HG03095 (cell line): ENCODE measurements around the gene IER5L.
"Not testable (repeated sequence)": the region's sequence is repeated elsewhere in the genome, so short reads cannot be mapped to it uniquely, and the experiment has no call there.

Experiments
- ATAC-seq: cut with Tn5 transposase; IDR thresholded peaks from one replicate; pipeline ENCODE4 v1.9.1; 2021; ENCODE audit warnings: moderate library complexity; ENCODE audit not compliant: unreplicated experiment

The IER5L gene

DNA sequence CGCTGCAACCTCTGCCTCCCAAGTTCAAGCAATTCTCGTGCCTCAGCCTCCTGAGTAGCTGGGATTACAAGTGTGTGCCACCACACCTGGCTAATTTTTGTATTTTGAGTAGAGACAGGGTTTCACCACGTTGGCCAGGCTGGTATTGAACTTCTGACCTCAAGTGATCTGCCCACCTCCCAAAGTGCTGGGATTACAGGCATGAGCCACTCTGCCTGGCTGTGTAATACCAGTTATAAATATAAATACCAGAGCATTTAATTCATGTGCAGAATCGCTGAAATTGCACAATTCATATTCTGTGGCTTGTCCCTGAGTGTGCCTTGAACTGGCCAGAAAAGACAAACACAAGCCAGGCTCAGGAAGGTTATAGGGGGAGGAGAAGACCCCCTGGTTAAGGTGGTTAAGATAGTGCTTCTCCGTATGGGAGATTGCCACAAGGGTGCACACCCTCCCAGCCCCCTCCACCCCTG lies 14.8 kb downstream of the IER5L start:
- ATAC-seq, result not testable (repeated sequence)

DNA sequence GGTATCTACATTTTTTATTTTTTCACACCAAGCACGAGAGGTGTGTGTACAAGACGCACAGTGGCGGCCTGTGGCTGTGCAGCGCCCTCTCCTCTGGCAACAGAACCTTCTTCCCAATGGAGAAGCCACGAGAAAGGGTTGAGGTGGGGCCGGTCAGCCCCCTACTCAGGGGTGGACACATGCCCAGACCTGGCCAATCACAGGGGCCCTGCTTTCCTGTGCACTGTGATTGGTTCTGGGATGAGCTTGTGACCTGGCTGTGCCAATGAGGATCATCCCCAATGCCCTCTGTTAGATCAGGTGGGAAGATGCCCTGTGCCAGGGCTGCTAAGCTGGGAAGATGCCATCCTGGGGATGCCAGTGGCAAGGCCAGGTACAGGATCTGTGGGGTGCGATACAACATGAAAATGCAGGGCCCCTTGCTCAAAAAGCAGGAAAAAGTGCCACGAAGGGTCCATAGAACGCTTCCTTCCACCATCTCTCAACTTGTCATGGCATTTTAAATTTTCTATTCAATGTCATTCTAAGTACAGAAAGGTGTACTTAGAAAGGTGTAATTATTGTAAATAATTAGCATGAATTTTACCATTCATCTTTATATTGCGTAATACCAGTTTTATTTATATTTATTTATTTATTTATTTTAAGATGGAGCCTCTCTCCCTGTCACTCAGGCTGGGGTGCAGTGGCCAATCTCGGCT lies 15.4 kb downstream of the IER5L start:
- ATAC-seq, result no peak

DNA sequence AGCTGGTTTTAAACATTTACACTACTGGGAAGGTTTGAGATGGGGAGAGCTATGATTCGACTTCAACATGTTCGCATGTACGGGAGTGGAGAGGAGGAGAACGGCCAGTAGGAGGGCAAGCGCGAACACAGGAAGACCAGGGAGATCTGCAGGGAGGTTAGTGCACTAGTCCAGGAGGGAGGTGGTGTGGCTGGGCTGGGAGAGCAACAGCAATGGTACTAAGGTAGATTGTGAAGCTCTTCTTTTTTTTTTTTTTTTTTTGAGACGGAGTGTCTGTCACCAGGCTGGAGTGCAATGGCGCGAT lies 16.6 kb downstream of the IER5L start:
- no peak for ATAC-seq

DNA sequence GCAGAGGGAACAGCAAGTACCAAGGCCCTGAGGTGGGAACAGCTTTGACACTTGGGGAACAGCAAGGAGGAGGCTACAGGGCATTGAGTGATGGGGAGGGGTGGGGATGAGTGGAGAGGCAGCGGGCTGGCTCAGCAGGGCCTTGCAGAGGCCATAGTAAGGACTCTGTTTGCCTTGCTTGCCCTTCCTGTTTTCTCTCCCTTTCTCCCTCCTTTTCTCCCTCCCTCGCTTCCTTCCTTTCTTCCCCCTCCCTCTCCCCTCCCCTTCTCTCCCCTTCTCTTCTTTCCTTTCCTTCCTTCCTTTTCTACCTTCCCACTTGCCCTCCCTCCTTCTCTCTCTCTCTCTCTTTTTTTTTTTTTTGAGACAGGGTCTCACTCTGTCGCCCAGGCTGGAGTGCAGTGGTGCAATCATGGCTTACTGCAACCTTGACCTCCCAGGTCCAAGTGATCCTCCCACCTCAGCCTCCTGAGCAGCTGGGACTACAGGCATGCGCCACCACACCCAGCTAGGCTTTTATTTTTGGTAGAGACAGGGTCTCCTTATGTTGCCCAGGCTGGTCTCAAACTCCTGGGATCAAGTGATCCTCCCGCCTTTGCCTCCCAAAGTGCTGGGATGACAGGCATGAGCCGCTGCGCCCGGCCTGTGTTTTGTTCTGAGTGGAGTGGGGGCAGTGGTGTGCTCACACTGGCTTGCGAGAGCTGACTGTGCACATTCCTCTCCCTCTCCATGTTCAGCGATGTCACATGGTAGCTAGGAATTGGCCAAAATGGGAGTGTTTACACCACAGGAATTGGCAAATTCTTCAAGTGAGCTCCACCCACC lies 17.1 kb downstream of the IER5L start:
- no peak for ATAC-seq

DNA sequence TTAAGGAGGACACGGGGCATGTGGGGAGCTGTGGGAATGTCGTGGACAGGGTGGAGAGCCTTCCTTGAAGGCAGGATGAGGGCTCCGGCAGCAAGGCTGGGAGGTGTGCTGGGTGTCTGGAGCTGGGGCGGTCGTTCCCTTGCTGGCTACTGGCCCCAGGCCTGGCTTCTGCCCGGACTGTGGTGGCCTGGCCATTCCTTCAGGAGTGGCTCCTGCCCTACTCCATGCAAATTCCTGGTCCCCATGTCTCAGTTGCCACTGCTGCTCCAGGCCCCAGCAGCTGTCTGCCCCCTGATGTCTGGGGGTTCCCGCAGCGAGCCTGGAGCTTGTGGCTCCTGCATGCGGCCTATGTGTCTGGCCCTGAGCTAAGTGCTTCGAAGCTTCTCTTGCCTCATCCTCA lies 21.9 kb downstream of the IER5L start:
- no peak for ATAC-seq

DNA sequence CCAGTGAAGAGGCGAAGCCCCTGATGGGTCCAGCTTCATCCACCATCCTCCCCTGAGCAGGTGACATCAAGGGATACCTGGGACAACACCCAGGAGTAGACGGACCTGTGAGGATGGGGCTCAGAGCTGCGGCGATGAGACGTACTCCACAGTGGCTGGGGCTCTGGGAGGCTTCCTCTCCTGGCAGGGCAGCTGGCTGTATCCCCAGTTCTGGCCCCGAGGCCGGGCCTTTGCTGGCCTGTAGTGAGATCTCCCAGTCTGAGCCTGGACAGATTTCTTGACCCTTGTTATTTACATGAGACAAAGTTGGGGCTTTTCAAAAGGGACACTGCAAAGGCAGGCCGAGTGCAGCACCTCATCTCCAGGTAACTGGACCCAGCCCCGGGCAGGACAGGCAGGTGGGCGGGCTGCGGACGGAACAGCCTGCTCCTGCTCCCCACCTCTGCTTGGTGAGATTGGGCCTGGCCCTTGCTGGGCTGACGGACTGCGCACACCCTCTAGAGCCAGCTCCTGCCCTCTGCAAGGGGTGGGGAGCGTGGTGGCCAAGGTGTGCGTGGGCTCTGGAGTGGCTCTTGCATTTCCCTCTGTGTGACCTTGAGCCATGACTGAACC lies 23.1 kb downstream of the IER5L start:
- ATAC-seq, result no peak

DNA sequence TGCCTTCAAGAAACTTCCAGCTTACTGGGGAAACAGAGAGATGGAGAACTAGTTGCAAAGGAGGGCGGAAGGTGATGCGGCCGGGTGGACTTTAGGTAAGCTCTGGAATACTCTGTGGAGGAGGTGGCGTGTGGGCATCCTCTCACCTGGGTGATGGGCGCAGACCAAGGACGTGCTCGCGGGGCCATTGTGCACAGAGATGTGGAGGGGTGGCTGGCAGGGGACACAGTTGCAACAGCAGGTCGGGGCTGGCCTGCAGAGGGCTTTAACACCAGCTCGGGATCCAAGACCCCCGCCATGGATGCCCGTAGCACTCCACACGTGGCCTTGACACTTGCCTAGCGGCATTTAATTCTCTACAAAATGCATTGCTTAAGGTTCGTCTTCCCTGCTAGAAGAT lies 26.6 kb downstream of the IER5L start:
- ATAC-seq, result no peak

DNA sequence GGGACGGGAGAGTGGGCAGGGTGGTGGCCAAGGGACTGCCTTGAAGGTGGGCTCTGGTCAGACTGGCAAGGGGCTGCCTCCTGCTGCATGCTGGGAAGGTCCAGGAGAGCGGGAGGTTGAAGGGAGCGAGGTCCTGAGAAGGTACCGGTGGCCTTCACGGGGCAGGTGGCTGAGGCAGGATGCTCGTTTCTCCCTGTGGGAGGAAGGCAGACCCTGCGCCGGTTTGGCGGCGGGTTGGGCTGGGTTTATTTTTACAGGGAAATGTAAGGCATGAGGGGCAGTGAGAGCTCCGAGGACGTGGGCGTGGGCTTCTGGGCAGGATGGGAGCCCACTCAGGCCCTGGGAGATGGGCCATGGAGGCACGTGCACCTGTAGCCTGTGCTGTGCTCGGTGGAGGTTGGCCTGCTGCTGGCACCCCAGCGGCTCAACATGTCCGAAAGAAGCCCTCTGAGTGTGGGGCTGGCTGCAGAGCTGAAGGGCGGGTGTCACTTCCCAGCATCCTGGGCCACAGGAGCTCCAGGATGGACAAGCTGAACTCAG lies 27.3 kb downstream of the IER5L start:
- no peak for ATAC-seq

DNA sequence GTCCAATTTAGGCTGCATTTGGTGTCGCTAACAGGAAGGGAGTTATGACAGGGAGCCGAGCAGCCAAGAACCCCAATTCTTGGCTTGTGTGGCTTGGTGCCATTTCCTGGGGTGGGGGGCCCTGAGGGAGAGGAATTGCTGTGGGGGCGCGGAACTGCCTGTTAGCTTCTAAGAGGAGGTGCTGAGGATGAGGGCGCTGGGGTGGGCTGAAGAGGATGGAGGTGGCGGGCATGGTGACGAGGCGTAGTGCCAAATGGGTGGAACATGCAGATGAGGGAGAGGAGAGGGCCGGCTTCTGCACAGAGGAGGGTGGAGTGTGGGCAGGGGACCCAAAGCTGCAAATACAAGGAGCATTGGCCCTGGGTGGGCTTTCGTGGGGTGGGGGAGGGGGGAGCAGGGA lies 27.9 kb downstream of the IER5L start:
- ATAC-seq, result no peak

DNA sequence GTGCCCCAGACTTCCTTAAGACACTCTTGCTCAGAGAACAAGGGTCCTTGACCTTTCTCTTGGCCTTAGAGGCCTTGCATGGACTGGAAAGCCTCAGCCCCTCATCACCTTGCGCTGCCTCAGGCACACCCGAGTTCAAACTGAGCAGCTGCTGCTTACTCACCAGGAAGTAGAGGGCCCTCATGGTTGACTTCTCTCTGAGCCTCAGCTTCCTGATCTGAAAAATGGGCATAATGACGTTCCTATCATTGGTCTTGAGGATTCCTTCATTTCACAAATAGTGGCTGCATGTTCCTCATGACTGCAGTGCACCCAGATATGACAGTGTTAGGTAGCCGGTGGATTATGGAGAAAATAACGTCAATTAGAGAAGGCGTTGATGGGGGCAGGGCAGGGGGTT lies 28.6 kb downstream of the IER5L start:
- ATAC-seq, result no peak

DNA sequence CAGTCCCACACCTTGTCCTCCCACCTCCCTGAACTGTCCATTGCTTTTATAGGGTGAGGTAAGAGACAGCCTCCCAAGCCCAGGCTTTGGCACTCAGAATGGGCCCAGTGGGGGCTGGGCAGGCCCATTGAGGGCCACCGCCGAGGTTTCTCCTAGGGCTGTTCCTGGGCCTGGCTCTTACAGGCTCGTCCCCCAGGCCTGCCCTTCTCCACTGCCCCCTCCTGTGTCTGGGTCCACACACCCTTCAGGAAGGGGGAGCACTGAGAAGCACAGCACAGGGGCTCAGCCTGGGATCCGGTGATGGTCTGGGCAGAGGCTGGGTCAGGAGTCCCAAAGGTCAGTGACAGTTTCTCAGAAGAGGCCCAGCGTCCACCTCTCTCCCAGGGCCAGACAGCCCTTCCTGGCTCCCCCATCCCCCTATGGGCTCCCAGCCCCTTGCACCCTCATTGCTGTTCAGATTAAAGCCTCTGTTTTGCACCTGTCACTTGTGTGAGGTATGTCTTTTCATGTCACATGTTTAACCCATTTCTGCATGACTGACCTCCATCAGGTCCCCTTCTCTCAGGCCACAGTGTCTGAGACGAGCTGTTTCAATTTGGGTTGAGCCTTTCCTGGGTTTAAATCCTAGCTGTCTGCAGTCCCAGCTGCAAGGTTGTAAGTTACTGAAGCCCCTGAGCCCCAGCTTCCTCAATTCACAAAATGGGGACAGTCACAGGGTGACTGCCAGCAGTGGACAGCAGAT lies 29.4 kb downstream of the IER5L start:
- ATAC-seq, result no peak

DNA sequence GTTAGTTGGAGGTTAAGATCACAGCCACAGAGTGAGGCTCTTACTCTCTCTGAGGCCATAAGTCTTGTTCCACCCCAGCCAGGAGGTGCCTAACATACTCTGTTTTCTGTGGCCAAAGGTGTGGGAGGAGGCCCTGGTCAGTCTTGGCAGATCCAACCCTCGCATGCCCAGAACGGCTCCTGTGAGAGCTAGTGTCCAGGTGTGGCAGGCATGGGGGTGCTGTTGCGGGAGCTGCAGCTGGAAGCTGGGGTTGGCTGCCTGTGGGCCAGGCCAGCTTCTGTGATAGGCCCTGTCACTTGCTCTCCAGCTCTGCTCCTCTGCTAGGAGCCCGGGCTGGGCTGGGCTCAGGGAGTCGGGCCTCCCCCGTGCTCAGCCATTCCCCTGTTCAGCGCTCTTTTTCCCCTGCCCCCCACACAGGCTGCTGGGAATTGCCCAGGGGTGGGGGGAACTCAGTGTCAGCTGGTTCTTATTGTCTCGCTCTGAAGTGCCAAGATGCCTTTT lies 31.6 kb downstream of the IER5L start:
- no peak for ATAC-seq

DNA sequence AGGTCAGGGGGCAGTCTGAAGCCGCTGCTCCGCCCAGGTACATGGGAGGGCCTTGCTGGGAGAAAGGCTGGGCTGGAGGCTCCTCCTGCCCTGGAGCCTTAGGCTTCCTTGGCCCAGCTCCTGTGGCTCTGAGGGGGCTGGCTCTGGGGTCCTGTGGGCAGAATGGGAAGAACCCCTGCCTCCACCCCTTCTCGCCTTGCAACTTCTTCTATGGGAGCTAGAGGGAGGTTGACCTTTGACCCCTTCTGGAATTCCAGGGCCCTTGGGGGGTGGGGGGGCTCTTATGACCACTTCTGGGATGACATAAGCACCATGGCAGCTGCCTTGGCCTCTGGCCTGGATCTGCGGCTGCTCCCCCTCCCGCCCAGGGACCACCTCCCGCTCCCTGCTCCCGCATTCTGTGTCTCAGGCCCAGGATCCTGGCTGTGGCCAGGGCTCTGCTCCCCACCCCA lies 32.2 kb downstream of the IER5L start:
- ATAC-seq, result no peak

DNA sequence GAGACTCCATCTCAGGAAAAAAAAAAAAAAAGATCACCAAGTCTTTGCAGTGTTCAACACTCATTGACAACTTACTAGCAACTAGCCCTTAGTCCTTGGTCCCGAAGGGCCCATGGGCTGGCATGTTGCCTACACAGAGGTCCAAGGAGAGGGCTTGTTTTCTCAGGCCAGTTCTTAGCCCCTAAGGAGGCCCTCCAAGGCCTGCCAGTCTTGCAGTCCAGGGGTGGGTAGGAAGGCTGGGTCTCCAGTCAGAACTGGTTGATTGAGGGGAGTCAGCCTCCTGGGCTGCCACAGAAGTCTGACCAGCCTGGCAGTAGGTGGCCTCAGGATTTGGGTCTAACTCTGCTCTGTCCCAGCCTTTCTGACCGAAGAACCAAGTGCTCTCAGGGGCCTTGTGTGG lies 32.7 kb downstream of the IER5L start:
- ATAC-seq, result no peak

DNA sequence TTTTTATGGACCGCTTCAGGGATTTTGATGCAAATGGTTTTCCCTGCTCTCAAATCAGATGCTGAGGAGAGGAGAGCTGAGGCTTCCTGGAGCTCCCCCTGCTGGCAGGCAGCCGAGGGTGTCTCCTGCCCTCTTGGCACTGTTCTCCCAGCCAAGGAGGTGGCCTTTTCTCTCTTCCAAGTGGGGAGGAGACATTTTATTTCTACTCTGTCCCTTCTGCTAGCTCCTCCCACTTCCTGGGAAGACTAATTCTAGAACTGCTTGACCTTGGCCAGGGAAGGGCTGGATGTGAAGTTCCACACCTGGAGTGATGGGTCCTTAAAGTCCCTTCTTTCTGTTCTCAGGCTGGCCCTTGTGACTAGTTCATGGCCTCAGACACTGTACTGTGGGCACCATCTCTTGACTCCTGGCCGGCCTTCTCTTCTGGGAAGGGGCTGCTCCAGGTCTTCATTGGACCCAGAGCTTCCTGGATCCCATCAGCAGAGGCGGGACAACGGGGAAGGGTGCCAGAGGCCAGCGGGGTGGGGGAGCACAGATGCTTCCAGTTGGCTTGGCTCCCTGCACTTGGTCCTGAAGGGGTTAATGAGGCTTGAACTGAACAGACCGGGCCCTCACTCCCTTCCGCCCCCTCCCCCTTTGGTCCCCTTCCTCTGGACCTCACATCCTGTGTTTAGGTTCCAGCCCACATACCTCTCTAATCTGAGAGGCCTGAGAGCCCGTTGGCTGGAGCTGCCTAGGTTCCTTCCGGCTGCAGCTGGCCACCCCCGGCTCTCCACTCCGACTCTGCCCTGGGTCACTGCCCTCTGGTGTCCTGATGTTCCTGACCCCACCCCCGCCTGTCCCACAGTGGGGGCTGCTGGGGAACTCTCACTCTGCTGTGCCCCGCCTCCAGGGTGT lies 34.8 kb downstream of the IER5L start:
- ATAC-seq, result no peak

DNA sequence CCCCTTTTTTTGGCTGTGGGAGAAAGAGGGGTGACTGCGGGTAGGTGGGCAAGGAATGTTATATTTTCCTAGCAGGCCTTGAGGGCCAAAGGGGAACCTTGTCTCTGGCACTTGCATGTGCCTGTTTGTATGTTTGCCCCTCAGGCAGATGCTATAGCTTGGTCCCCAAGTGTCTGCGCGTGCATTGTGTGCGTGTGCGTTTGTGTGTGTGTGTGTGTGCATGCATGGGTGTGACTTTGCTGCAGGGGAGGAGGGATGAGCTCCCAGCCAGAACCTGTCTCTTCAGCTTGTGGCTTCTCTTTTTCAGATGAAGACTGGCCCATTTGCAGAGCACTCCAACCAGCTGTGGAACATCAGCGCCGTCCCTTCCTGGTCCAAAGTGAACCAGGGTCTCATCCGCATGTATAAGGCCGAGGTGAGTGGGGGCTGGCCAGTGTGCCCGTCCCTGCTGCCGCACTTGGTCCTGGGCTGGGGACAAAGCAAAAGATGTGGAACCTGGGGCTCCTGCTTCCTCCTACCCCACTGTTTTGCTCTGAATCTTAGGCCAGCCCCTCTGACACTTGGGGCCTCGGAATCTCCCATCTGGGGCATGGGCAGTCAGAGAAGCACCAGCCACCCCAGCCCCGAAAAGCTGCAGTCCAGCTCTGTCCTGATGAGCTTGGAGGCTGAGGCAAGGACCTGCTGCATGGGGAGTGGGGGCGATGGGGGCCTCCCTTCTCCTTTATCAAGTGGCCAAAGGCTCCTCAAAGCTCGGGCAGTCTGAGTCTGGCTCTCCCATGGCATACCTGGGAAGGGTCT lies 35.7 kb downstream of the IER5L start:
- ATAC-seq, result no peak

DNA sequence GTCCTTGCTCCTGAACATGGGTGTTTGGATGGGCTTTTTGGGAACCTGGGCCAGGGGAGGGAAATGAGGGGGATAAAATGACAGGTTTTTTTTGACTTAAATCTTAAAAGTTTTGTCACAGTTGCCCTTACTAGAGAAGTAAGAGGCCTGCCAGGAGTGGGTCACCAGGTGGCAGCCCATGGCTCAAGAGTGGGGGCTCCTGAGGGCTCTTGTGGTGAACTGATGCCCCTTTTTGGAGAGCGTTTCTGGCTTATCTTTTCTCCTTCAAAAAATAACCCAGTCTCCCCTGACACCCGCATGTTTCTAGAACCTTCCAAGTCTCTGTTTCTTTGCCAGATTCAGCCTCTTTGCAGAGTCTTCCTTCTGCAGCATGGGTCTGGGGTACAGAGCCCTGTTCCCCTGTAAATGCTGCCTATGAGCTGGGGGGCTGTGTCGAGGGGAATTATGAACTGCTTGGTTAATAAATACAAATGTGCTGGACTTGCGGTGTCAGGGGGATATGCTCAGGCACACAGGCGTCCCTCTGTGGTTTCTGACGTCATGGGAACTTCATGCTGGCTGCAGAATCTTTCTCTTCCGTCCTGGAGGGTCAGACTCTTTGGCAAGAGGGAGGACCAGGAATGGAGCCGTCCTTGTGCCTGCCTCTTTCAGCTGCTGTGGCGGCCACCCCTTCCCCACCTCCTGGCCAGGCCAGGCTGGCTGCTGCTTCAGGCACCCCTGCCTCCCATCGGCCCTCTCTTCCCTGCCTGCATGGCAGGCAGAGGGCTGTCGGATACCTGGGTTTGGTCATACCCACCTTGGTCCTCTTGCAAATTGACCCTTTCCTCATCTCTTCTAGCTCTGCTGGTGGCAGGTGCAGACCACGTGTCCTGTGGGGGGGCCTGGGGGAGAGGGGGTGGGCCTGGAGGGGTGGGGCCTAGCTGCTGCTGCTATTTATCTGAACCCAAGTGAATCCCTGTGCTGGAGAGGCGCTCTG lies 36.7 kb downstream of the IER5L start:
- ATAC-seq, result no peak
